K562 (cell line): ENCODE data around the gene CPED1. TPM values are rescaled to one million over a fixed set of nuclear protein-coding genes. Genes with fewer than 3 reads are reported as not detected.
A peak's percentile ranks its signal among the peaks of the same experiment; 100 is the strongest.

Experiments
- ARID1B ChIP-seq: fragments of 450-650 bp; IDR thresholded peaks from 2 replicates; pipeline ENCODE4 v1.6.1; 2016; ENCODE audit warnings: antibody characterized with exemption, mild to moderate bottlenecking, inconsistent platforms
- BRCA1 ChIP-seq, 2 experiments: fragments of 450-650 bp in 1 of 2; sonication (generic) in 1 of 2; formaldehyde crosslinking in 1 of 2; IDR thresholded peaks; 2 replicates each; pipeline versions ENCODE4 v1.5.0 to v1.6.1; 2017 to 2020; ENCODE audit warnings: mild to moderate bottlenecking in 1 of 2, missing genetic modification reagents in 1 of 2
- CHD2 ChIP-seq: IDR thresholded peaks from 2 replicates; pipeline ENCODE4 v1.6.1; 2011; ENCODE audit warnings: low read depth, low read length
- CREBBP ChIP-seq: IDR thresholded peaks from one replicate; pipeline ENCODE4 v1.6.1; 2012; ENCODE audit warnings: low read depth, mild to moderate bottlenecking, control low read depth, inconsistent platforms, low read length
- CTCF ChIP-seq, 3 experiments: IDR thresholded peaks in 2 of 3; conservative IDR thresholded peaks in 1 of 3; 2 replicates each; pipeline ENCODE4 v1.5.1; 2011 to 2012; ENCODE audit warnings: low read length in 3 of 3, mild to moderate bottlenecking in 3 of 3, control low read depth in 2 of 3, improper control_type of control experiment in 1 of 3, inconsistent platforms in 1 of 3, low read depth in 1 of 3, mixed read lengths in 1 of 3, moderate library complexity in 1 of 3; ENCODE audit not compliant: insufficient read depth in 2 of 3
- ESRRB ChIP-seq: fragments of 250-450 bp; sonication (Bioruptor Pico); IDR thresholded peaks from 2 replicates; pipeline ENCODE4 v1.5.0; 2020; ENCODE audit warnings: mild to moderate bottlenecking, moderate library complexity, borderline replicate concordance
- MAFF ChIP-seq: IDR thresholded peaks from 2 replicates; pipeline ENCODE4 v1.6.1; 2012; ENCODE audit warnings: low read length, improper control_type of control experiment
- PHTF2 ChIP-seq: fragments of 250-450 bp; sonication (Bioruptor Pico); IDR thresholded peaks from 2 replicates; pipeline ENCODE4 v1.5.0; 2021; ENCODE audit warnings: mild to moderate bottlenecking
- POLR2AphosphoS2 ChIP-seq: IDR thresholded peaks from 2 replicates; pipeline ENCODE4 v1.6.1; 2012; ENCODE audit warnings: low read length, improper control_type of control experiment
- PTBP1 ChIP-seq: fragments of 200-400 bp; formaldehyde crosslinking; IDR thresholded peaks from 2 replicates; pipeline ENCODE4 v1.6.1; 2017; ENCODE audit warnings: low read depth, low read length
- STAT5A ChIP-seq: IDR thresholded peaks from 2 replicates; pipeline ENCODE4 v1.6.1; 2012; ENCODE audit warnings: low read length, inconsistent platforms, borderline replicate concordance
- TEAD4 ChIP-seq, 2 experiments: sonication (generic) in 1 of 2; formaldehyde crosslinking in 1 of 2; IDR thresholded peaks; 2 replicates each; pipeline versions ENCODE4 v1.6.1 to v1.8.0; 2012 to 2022; ENCODE audit warnings: borderline replicate concordance in 1 of 2, inconsistent platforms in 1 of 2, low read length in 1 of 2, mild to moderate bottlenecking in 1 of 2, missing genetic modification reagents in 1 of 2
- U2AF1 ChIP-seq: fragments of 200-400 bp; formaldehyde crosslinking; optimal IDR thresholded peaks from 2 replicates; pipeline ENCODE3; 2017; ENCODE audit warnings: mild to moderate bottlenecking, low read depth, low read length, moderate library complexity
- ZEB2 ChIP-seq: fragments of 450-650 bp; IDR thresholded peaks from 2 replicates; pipeline ENCODE4 v1.6.1; 2016
- ZNF146 ChIP-seq: IDR thresholded peaks from one replicate; pipeline ENCODE4 v1.6.1; 2018; ENCODE audit warnings: missing compliant biosample characterization; ENCODE audit not compliant: unreplicated experiment
- ZNF165 ChIP-seq: fragments of 250-450 bp; sonication (Bioruptor Pico); IDR thresholded peaks from 2 replicates; pipeline ENCODE4 v1.4.0; 2020; ENCODE audit warnings: borderline replicate concordance
- ZNF23 ChIP-seq: fragments of 250-450 bp; sonication (Bioruptor Pico); IDR thresholded peaks from 2 replicates; pipeline ENCODE4 v1.4.0; 2020; ENCODE audit warnings: mild to moderate bottlenecking
- ZNF324 ChIP-seq: fragments of 250-450 bp; sonication (Bioruptor Pico); IDR thresholded peaks from 2 replicates; pipeline ENCODE4 v1.4.0; 2020; ENCODE audit warnings: mild to moderate bottlenecking
- ZNF696 ChIP-seq: fragments of 250-450 bp; sonication (Bioruptor Pico); conservative IDR thresholded peaks from 2 replicates; pipeline ENCODE4 v1.4.0; 2020; ENCODE audit warnings: mild to moderate bottlenecking, moderate library complexity
- ZNF77 ChIP-seq: fragments of 250-450 bp; sonication (Bioruptor Pico); IDR thresholded peaks from 2 replicates; pipeline ENCODE4 v1.5.0; 2020
- polyA plus RNA-seq, 8 experiments: library from polyadenylated mRNA; depleted of rRNA in 4 of 8; stranded (reverse) in 5 of 8; unstranded in 3 of 8; fragments of >200 nt; fragmentation: Nextera tagmentation in 2 of 8; fragmentation: Illumina TruSeq in 1 of 8; extraction: Ambion mirVana in 2 of 8; extraction: Trizol in 1 of 8; gene quantifications; 2 replicates each; pipeline versions ENCODE4 v1.2.1 to v1.2.3, GENCODE V29; 2011 to 2014; ENCODE audit warnings: inconsistent platforms in 1 of 8, missing spikeins in 1 of 8
- total RNA-seq, 7 experiments: library from RNA; depleted of rRNA in 6 of 7; stranded (reverse); fragments of >200 nt in 6 of 7; fragmentation: Illumina TruSeq in 2 of 7; extraction: Trizol in 2 of 7; gene quantifications; 2 replicates each; pipeline versions ENCODE4 v1.2.1 to v1.2.3, GENCODE V29; 2011 to 2021; ENCODE audit warnings: low replicate concordance in 1 of 7
- TF ChIP-seq, protein P1 (sequence below): IDR thresholded peaks from 3 replicates; pipeline ENCODE4 v1.6.1; 2011; ENCODE audit warnings: borderline replicate concordance, mild to moderate bottlenecking; ENCODE audit not compliant: insufficient read length, insufficient read depth
- TF ChIP-seq, protein P2 (sequence below): fragments of 250-450 bp; sonication (Bioruptor Pico); IDR thresholded peaks from 2 replicates; pipeline ENCODE4 v1.4.0; 2020; ENCODE audit warnings: mild to moderate bottlenecking
- TF ChIP-seq, protein P3 (sequence below): fragments of 250-450 bp; sonication (Bioruptor Pico); IDR thresholded peaks from 2 replicates; pipeline ENCODE4 v1.5.0; 2021
- TF ChIP-seq, protein P4 (sequence below): fragments of 250-450 bp; sonication (Bioruptor Pico); IDR thresholded peaks from 2 replicates; pipeline ENCODE4 v1.8.0; 2021; ENCODE audit warnings: moderate library complexity, mild to moderate bottlenecking, inconsistent platforms

The CPED1 gene
- total and polyA plus RNA-seq, 9 of the 15 experiments (the other 6 are each of a cell fraction or from before 2014, with no cell fraction given), result 195 to 393 (median 290) TPM

DNA sequence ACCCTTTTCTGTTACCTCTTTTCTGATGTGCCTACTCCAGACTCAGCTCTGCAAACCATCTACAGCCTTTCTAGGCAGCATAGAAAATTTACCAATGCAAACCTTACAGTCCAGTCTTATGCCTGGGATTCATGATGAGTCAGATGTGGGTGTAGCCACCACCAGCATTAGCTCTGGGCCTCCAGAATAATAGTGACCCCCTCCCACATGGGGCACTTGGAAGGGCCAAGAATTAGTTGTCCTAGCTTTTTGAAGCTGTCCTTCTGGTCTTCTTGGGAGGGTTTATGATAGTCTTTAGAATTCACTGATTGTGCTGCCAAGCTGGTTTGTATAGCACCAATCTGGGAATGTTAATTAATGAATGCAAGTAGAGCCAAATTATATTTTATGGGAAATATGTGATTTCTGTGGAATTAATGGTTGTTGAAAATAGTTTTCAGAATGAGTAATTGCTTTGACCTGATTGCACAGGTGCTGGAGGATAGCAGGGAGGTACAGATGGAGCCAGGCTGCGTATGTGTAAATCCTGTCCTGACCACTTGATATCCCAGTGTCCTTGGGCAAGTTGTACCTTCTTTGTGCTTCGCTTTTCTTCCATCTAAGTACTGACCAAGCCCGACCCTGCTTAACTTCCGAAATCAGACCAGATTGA is 94.8 kb downstream of the CPED1 start (continued):
- TF ChIP-seq CTCF (IDR thresholded peaks at IDR 0.05 in 2 of 3, conservative IDR thresholded peaks at IDR 0.05 in 1 of 3; ENCODE audit: insufficient read depth in 2 of 3, low read depth in 1 of 3, low read length in 3 of 3) (0 out of 6 replicates have a peak, but pooled peaks of 1 of the 3 experiments have one; percentile 4), ARID1B (peak; percentile 52), ZNF23 (no peak), CHD2 (no peak), POLR2AphosphoS2 (peak; percentile 91), ZNF696 (CRISPR knock-in tag) (no peak), ZNF165 (CRISPR knock-in tag) (no peak), TEAD4 (IDR thresholded peaks at IDR 0.05; ENCODE audit: low read length) (no peak; the same call in none of the 2 replicates), TEAD4 (CRISPR knock-in tag; IDR thresholded peaks at IDR 0.05; ENCODE audit: borderline replicate concordance) (no peak), ZNF146 (CRISPR knock-in tag) (no peak), STAT5A (no peak), ESRRB (CRISPR knock-in tag) (no peak), BRCA1 (IDR thresholded peaks at IDR 0.05) (no peak), BRCA1 (CRISPR knock-in tag; IDR thresholded peaks at IDR 0.05) (no peak), ZNF77 (CRISPR knock-in tag) (0 out of 2 replicates have a peak, but pooled peaks have one; percentile 25), ZNF324 (CRISPR knock-in tag) (peak; percentile 14; the same call in 1 of the 2 replicates), PTBP1 (no peak), ZEB2 (no peak), MAFF (peak; percentile 45), CREBBP (no peak), PHTF2 (CRISPR knock-in tag) (0 out of 2 replicates have a peak, but pooled peaks have one; percentile 10), U2AF1 (no peak)
- TF ChIP-seq, protein P1, sequence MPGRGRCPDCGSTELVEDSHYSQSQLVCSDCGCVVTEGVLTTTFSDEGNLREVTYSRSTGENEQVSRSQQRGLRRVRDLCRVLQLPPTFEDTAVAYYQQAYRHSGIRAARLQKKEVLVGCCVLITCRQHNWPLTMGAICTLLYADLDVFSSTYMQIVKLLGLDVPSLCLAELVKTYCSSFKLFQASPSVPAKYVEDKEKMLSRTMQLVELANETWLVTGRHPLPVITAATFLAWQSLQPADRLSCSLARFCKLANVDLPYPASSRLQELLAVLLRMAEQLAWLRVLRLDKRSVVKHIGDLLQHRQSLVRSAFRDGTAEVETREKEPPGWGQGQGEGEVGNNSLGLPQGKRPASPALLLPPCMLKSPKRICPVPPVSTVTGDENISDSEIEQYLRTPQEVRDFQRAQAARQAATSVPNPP, result no peak
- TF ChIP-seq, protein P2, sequence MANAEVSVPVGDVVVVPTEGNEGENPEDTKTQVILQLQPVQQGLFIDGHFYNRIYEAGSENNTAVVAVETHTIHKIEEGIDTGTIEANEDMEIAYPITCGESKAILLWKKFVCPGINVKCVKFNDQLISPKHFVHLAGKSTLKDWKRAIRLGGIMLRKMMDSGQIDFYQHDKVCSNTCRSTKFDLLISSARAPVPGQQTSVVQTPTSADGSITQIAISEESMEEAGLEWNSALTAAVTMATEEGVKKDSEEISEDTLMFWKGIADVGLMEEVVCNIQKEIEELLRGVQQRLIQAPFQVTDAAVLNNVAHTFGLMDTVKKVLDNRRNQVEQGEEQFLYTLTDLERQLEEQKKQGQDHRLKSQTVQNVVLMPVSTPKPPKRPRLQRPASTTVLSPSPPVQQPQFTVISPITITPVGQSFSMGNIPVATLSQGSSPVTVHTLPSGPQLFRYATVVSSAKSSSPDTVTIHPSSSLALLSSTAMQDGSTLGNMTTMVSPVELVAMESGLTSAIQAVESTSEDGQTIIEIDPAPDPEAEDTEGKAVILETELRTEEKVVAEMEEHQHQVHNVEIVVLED (CRISPR knock-in tag), result no peak
- TF ChIP-seq, protein P3, sequence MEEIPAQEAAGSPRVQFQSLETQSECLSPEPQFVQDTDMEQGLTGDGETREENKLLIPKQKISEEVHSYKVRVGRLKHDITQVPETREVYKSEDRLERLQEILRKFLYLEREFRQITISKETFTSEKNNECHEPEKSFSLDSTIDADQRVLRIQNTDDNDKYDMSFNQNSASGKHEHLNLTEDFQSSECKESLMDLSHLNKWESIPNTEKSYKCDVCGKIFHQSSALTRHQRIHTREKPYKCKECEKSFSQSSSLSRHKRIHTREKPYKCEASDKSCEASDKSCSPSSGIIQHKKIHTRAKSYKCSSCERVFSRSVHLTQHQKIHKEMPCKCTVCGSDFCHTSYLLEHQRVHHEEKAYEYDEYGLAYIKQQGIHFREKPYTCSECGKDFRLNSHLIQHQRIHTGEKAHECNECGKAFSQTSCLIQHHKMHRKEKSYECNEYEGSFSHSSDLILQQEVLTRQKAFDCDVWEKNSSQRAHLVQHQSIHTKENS (CRISPR knock-in tag), result no peak
- TF ChIP-seq, protein P4, sequence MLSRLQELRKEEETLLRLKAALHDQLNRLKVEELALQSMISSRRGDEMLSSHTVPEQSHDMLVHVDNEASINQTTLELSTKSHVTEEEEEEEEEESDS, result no peak
